ENCODE data around the gene JMJD4. TPM values are rescaled to one million over a fixed set of nuclear protein-coding genes. Genes with fewer than 3 reads are reported as not detected.

The JMJD4 gene
- total RNA-seq, 2 donors from 2014 or later = 19.4 to 21.8 TPM

DNA sequence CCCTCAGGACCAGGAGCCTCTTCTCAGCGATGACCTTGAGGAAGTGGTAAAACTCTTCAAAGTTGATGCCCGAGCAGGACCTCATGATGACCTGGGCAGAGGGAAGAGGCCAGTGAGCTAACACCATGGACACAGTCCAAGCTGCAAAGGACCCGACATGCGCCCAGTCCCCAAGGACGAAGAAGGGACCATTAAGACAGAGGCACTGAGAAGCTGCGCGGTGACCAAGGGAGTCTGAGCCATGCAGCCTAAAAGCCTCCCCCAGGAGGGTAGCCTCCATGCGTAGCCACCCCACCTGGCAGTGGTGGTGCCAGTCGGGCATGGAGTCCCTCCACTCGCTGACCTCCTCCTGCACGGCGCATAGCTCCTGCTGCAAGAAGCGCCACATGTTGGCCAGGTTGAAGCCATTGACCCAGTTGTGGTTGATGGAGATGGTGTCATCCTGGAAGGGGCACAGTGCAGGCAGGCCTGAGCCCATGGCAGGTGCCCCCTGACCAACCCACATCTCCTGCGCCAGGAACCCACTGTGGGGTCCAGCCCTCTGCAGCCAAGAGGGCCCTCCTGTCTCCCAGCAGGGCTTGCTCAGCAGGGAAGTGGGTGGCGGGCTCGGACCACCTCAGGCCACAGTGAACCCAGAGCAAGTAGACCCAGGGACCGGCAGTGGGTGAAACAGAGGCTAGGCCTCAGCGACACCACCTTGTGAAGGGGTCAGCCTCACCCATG lies 2.4 kb downstream of the JMJD4 start:
- H3K9ac ChIP-seq (ENCODE audit: extremely low read depth, low read length, poor library complexity, severe bottlenecking) = no peak overlapping the region
- H3K36me3 Mint-ChIP-seq (ENCODE audit: low read depth) = peaks cover 6% of the 10 kb centered on the region
- H3K4me1 ChIP-seq (ENCODE audit: control insufficient read depth, insufficient read depth, low read length) = no peaks in the 10 kb centered on the region
- no peaks in the 10 kb centered on the region for H3K9me3 Mint-ChIP-seq
- H3K27ac Mint-ChIP-seq = no peak overlapping the region
- H3K9me3 ChIP-seq (ENCODE audit: control insufficient read depth, low read length) = no peaks in the 10 kb centered on the region
- DNase-seq = no peak
- H3K4me3 Mint-ChIP-seq = no peak overlapping the region
- peaks cover 17% of the 10 kb centered on the region for H3K4me1 Mint-ChIP-seq
- H3K4me3 ChIP-seq (ENCODE audit: low read length) = no peak overlapping the region
- peaks cover 14% of the 10 kb centered on the region for H3K36me3 ChIP-seq (ENCODE audit: control insufficient read depth, insufficient read depth, low read length)
- peaks cover 1% of the 10 kb centered on the region for H3K27me3 Mint-ChIP-seq (ENCODE audit: insufficient read depth)
- TF ChIP-seq, protein P1, sequence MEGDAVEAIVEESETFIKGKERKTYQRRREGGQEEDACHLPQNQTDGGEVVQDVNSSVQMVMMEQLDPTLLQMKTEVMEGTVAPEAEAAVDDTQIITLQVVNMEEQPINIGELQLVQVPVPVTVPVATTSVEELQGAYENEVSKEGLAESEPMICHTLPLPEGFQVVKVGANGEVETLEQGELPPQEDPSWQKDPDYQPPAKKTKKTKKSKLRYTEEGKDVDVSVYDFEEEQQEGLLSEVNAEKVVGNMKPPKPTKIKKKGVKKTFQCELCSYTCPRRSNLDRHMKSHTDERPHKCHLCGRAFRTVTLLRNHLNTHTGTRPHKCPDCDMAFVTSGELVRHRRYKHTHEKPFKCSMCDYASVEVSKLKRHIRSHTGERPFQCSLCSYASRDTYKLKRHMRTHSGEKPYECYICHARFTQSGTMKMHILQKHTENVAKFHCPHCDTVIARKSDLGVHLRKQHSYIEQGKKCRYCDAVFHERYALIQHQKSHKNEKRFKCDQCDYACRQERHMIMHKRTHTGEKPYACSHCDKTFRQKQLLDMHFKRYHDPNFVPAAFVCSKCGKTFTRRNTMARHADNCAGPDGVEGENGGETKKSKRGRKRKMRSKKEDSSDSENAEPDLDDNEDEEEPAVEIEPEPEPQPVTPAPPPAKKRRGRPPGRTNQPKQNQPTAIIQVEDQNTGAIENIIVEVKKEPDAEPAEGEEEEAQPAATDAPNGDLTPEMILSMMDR (conservative IDR thresholded peaks at IDR 0.05) = no peak
- no peak overlapping the region for H3K27ac ChIP-seq (ENCODE audit: low read depth, low read length)
- H3K27me3 ChIP-seq (ENCODE audit: control insufficient read depth, insufficient read depth, low read length, poor library complexity, severe bottlenecking) = no peaks in the 10 kb centered on the region
- 93 to 99% methylated on average over 11 to 18 of the region's 18 CpGs for WGBS, 2 experiments (ENCODE audit: insufficient coverage in 1 of 2, insufficient read length in 1 of 2)

DNA sequence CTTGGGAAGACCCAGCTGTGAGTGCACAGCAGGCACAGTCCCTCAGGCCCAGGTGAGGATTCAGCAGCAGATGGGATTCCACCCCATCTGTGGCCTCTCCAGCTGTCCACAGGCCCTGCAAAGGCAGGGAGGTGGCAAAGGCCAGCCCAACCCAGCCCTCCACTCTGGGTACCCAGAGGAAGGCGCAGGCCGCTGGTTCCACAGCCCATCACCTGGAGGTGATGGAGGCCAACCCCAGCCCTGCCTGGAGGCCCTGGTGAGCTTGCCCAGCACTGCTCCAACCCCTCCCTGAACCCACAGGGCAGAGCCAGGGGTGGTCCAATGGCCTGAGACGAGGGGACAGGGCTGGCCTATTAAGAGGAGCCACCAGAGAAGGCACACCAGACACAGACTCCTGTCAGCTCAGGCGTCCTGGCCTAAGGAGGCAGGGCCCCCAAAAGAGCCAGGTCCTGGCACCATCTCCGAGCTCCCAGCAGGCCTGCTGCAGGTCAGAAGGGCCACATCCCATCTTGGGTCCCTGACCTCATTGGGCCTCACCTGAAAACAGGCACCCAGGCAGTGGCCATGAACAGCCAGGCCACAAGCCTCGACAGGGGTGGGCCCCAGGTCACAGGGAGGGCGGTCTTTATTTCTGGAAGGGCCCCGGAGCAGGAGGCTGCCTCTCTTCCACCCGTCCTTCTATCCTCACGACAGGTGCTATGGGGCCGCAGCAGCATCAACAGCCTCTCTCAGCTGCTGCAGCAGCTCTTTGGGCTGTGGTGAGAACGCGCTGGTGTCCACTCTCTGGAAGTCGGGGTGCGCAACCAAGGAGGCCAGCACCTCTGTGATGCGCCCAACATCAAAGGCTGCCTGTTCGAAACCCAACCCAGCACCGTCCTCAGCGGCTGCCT lies 3.2 kb downstream of the JMJD4 start:
- Histone ChIP-seq H3K9me3 (ENCODE audit: control insufficient read depth, low read length) (no peaks in the 10 kb centered on the region), H3K9ac (ENCODE audit: extremely low read depth, low read length, poor library complexity, severe bottlenecking) (no peak overlapping the region), H3K4me3 (ENCODE audit: low read length) (no peak overlapping the region), H3K27me3 (ENCODE audit: control insufficient read depth, insufficient read depth, low read length, poor library complexity, severe bottlenecking) (no peaks in the 10 kb centered on the region), H3K4me1 (ENCODE audit: control insufficient read depth, insufficient read depth, low read length) (no peaks in the 10 kb centered on the region), H3K27ac (ENCODE audit: low read depth, low read length) (no peak overlapping the region), H3K36me3 (ENCODE audit: control insufficient read depth, insufficient read depth, low read length) (peaks cover 14% of the 10 kb centered on the region)
- Mint-ChIP-seq H3K9me3 (no peaks in the 10 kb centered on the region), H3K36me3 (ENCODE audit: low read depth) (peaks cover 6% of the 10 kb centered on the region), H3K4me1 (peaks cover 17% of the 10 kb centered on the region), H3K4me3 (no peak overlapping the region), H3K27me3 (ENCODE audit: insufficient read depth) (peaks cover 2% of the 10 kb centered on the region), H3K27ac (no peak overlapping the region)
- DNase-seq = no peak
- 93 to 96% methylated on average over 17 to 19 of the region's 19 CpGs for WGBS, 2 experiments (ENCODE audit: insufficient coverage in 1 of 2, insufficient read length in 1 of 2)
- TF ChIP-seq, protein P1 (conservative IDR thresholded peaks at IDR 0.05) = no peak

DNA sequence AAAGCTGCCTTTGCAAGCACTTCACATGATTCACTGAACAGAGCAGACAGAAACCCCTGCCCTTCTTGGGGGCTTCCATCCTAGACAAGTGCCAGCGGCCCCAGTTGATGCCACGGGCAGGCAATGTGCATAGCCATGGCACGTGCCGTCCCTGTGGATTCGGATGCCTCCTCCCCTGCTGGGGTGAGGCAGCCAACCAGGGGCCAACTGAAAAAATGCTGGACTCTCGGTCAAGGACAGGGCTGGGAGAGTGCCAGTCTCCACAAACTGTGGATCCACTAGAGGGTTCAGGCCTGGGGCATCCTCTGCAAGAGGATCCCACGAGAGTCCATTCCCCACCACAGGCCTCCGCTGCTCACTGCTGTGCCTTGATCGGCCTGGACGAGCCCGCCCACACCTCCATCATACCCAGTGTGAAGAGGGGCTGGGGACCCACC lies 3.8 kb downstream of the JMJD4 start:
- WGBS, 2 experiments (ENCODE audit: insufficient coverage in 1 of 2, insufficient read length in 1 of 2) = 90 to 94% methylated on average over 3 to 11 of the region's 11 CpGs
- Histone ChIP-seq H3K4me3 (ENCODE audit: low read length) (no peak overlapping the region), H3K27me3 (ENCODE audit: control insufficient read depth, insufficient read depth, low read length, poor library complexity, severe bottlenecking) (no peaks in the 10 kb centered on the region), H3K36me3 (ENCODE audit: control insufficient read depth, insufficient read depth, low read length) (peaks cover 14% of the 10 kb centered on the region), H3K9ac (ENCODE audit: extremely low read depth, low read length, poor library complexity, severe bottlenecking) (no peak overlapping the region), H3K9me3 (ENCODE audit: control insufficient read depth, low read length) (no peaks in the 10 kb centered on the region), H3K4me1 (ENCODE audit: control insufficient read depth, insufficient read depth, low read length) (no peaks in the 10 kb centered on the region), H3K27ac (ENCODE audit: low read depth, low read length) (no peak overlapping the region)
- Mint-ChIP-seq H3K9me3 (no peaks in the 10 kb centered on the region), H3K27me3 (ENCODE audit: insufficient read depth) (peaks cover 6% of the 10 kb centered on the region), H3K27ac (no peak overlapping the region), H3K4me1 (peaks cover 17% of the 10 kb centered on the region), H3K4me3 (no peak overlapping the region), H3K36me3 (ENCODE audit: low read depth) (peaks cover 6% of the 10 kb centered on the region)
- TF ChIP-seq, protein P1 (conservative IDR thresholded peaks at IDR 0.05) = no peak
- DNase-seq = no peak

Data from endodermal cell (in vitro differentiated cells).